GM04504 (cell line): ENCODE measurements around the gene CCNI2.
"Not testable (repeated sequence)": the region's sequence is repeated elsewhere in the genome, so short reads cannot be mapped to it uniquely, and the experiment has no call there.

ENCODE experiments used
- DNase-seq: peaks from one replicate; pipeline ENCODE4 v3.0.0-alpha.2; 2012; ENCODE audit warnings: low read depth

CCNI2 gene

DNA sequence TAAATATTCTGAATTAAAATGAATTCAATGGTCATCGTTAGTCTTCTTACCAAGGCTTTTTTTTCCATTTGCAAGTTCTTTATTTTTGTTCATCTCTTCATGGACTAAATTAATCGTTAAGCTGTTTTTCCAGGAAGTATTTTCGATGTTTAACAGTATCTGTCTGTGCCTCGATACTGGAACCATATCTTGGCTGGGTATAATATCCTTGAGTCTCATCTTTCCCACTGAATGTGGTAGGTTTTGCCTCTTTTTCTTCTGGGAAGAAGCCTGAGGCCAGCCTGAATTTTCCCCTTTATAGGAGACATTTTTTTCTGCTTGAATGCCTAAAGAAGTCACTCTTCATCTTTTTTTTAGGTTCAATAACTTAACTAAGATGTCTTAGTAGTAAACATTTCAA lies 33.8 kb downstream of the CCNI2 start:
- no peak for DNase-seq

DNA sequence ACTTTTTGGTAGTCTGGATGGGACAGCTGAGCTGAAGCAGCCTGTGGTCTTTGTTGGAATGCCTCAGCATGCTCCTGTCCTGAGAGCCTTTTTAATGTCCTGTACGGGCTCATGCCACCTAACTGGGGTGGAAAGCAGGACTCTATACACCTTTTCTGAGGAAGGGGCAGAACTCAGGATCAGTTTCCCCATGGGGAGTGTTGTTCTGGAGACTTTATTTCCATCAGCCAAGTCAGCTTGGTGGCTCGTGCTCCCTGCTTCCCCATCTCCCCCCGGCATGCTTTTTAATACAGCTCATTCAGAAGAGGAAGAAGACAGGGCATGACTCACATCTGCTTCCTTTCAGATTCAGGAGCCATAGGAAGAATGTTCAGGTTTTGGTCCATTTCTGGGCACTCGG lies 34.9 kb downstream of the CCNI2 start:
- no peak for DNase-seq

DNA sequence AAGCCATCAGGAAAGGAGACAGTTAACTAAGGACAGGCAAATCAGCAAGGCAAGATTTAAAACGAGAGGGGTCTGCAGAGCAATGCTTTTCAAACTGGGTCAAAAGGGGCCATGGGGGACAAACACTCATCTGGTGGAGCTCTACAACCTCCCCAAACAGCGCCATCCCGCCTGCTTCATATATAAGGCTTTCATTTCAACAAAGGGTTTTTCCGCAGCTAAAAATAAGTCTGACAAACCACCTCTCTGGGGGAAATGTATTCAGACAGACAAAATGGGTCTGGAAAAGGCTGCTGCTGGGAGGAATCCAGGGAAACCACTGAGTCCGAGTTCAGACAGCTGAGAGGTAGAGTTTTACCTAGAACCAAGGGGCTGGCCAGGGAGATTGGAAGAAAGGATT lies 38.1 kb downstream of the CCNI2 start:
- no peak for DNase-seq

DNA sequence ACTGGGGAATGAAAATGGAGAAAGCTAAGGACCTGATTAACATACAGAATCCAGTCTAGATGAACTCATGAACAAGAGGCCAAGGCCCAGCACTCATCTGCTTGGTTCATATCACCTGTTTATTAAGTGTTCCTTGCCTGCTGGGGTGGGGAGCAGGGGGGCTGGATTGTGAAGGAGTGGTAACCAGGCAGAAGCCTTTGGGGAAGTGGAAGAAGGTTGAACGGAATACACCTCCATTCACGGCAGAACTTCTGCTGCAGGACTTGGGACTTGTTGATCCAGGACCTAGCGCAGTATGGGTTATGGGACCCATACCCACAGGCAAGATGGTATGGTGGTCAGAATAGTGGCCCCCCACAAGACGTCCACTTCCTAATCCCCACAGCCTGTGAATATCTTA lies 38.6 kb downstream of the CCNI2 start:
- DNase-seq: no peak

DNA sequence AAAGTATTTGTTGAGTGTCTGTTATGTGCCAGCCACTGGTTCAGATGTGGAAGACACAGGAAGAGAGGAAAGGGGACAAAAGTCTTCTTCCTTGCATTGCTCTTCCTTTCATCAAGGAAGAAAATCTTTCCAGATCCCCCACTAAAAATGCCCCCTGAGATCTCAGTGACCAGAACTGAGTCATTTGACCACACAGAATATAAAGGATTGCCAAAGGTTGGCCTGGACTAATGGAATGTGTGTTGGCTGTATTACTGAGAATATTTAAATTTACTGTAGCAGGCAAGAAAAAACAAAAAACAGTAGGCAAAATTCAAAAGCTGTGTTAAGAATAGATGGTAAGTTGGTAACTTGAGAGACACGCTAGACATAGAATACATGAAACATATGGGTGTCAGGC lies 39.9 kb downstream of the CCNI2 start:
- no peak for DNase-seq

DNA sequence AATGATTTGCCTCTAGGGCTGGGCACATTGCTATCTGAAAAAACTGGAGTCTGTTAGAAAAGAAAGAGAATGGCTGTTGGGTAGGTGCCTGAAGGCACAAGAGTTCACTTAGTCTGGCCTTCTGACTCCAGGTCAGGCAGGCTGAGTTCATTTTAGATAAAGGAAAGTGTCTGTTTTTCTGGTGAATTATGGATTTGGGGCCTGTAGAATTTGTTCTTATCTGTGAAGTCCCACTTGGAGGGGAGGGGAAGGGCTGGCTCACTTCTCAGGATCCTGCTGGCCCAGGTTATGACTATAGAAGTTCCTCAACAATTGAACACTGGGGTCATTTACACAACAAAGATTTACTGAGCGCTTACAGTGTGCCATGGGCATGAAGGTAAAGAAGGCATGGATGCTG lies 41.3 kb downstream of the CCNI2 start:
- DNase-seq: no peak

DNA sequence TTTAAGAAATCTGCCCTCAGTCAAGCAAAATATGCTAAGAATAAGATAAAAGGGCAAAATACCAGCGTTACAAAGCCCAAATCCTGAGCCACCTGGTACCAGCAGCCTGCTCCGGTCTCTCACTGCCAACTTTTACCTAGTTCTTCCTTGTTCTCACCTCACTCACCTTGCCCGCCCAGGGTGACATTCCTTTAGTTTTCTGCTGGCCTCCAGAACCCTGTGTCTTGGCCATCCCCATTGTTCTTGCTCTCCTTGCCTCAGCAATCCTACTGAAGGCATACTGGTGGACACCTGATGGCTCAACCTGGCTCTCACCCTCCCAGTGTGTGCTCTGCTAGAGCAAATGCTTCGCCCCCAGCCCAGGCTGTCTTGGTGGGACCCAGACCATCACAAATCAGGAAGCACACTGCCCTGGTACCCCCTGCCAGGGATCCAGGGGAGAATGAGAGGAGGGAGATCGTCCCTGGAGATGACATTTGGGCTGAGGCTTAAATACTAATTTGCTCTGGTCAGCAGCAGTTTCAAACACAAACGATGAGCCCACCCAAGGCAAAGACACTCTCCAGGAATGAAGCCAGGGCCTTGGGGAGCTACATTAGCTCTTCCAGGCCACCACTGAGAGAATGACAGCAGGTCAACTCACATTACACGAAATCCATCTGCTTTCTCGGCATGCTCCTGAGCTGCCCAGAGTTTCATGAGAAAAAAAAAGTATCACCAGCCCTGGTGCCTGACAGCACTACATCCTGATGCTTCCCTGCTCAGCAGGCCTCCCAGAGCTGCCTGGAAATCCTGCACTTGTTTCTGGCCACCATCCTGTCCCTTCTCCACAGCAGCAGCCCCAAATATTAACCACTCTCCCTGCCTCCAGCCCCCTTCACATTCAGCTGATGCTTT lies 42.0 kb downstream of the CCNI2 start:
- no peak for DNase-seq

DNA sequence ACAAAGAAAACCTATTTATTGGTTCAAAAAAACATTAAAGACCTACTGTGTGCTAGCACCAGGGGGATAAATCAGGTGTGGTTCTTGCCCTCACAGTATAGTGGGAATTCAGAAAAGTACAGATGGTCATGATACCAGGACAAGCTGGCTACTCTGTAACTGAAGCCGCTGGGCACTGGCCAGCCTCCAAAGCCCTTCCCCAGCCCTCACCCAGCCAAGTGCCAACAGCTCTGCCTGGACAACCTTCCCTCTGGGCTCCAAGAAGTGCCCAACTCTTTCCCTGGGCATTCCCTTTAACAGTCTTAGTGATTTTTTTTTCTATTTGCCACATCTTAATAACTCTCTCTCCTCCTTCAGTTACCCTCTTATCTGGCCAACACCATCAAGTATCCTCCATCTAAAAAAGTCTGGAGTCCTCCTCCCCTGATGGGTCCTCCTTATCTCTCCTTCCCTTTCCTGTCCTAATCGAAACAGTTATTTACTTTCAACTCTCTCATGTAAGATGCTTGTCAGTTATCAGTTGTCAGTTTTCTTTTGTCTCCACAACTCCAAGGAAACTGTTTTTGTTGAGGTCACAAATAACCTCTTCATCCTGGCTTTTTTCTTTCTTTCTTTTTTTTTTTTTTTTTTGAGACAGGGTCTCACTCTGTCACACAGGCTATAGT lies 43.1 kb downstream of the CCNI2 start:
- no peak for DNase-seq

DNA sequence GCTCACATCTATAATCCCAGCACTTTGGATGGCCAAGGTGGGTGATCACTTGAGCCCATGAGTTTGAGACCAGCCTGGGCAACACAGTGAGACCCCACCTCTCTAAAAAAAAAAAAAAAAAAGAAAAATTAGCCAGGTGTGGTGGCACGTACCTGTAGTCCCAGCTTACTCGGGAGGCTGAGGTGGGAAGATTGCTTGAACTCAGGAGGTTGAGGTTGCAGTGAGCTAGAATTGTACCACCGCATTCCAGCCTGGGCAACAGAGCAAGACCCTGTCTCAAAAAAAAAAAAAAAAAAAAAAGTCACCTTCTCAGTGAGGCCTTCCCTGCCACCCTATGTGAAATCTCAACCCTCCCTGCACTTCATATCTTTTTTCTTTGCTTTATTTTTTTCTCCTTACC lies 43.8 kb downstream of the CCNI2 start:
- DNase-seq: no peak

DNA sequence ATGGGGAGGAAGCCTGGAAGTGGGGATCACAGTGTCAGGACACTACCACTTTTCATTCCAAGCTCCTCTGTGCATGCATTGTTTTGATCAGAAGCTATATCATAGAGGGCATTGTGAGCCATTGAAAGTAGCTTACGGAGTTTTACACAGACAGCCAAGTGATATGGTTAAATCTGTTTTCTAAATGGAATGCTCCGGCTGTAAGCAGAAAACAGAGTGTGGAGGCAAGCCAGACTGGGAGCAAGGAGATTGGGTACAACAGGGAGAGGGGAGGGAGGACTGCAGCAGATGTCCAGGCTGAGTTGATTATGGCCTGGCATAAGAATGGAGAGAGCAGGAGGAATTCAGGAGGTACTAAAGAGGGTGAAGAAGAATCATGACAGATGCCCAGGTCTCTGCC lies 50.4 kb downstream of the CCNI2 start:
- DNase-seq: no peak

DNA sequence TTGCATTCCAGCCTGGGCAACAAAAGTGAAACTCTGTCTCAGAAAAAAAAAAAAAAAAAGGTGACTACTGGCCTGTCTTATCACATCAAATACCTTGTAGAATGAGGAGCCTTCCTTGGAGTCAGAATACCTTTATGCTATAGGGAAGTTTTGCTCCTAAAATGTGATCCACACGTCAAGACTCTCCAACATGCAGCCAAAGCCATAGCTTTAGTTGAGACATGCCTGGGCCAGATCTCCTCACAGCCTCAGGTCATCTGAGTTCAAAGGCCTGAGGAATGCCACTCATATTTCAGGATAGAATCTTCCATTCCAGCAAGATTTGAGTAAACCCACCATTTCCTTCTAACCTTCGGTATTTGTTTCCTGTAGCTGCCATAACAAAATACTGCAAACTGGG lies 52.2 kb downstream of the CCNI2 start:
- no peak for DNase-seq

DNA sequence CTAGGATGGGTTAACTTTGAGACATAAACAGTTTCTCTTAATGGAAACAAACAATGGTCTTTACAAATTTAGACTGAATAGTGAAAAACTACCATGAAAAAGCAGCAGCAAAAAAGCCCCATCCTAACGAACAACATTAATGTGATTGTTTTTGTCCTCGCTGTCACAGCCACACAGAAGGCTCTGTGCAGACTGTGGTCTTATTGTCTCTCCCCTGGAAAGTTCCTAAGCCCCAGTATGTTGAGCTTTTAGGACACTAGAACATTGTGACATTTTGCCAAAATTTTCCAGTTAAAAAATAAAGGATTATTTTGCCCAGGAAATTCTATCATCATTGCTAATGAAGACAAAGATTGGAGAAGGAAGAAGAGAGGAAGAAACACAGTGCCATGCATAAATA lies 53.3 kb downstream of the CCNI2 start:
- DNase-seq: no peak

DNA sequence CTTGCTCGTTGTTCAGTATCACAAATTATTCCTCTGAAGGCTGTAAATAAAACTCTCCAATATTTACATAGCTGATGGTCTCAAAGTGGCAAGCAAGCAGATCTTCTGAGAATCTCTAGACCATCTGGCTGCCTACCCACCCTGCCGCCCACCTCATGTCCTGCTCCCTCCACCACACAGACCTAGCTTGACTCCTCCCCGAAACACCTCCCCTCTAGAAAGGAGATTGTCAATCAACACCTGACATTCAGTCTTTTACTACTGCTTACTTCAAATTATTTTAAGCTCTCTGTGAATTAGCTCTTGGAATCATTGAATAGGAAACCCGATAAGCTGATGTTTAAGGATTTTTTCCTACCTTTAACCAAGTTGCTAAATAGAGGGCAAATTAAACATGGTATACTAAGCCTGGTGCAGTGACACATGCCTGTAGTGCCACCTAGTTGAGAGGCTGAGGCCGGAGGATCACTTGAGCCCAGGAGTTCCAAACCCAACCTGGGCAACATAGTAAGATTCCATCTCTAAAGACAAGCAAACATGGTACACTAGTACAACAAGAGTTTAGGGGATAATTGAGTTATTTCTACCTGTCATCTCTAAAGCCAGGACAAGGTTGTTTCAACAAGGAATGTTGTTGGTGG lies 54.9 kb downstream of the CCNI2 start:
- DNase-seq: no peak

DNA sequence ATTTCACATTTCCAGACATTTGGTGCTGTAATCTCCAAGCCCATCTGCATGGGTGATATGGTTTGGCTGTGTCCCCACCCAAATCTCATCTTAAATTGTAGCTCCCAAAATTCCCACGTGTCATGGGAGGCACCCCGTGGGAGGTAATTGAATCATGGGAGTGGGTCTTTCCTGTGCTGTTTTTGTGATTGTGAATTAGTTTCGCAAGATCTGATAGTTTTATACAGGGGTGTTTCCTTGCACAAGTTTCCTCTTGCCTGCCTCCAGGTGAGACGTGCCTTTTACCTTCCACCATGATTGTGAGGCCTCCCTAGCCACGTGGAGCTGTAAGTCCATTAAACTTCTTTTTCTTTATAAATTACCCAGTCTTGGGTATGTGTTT lies 55.5 kb downstream of the CCNI2 start:
- DNase-seq: not testable (repeated sequence)
